ENCODE results near the gene RIOK3. TPM values are rescaled to one million over a fixed set of nuclear protein-coding genes. Genes with fewer than 3 reads are reported as not detected.

The RIOK3 gene
- total RNA-seq, 1 donor from 2014 or later: 49.3 TPM

DNA sequence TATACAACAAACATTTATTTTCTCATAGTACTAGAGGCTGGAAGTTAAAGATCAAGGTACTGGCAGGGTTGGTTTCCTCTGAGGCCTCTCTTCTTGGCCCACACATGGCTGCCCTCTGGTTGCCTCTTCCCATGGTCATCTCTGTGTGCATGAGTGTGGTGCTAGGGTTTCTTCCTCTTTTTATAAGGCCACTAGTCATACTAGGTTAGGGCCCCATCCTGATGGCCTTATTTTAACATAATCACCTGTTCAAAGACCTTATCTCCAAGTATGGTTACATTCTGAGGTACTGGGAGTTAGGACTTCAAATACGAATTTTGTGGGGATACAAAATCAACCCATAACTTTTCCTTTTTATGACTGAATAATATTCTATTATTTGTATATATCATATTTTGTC lies 4.8 kb upstream of the RIOK3 start:
- intact Hi-C loops (cut with DNase I): no loop called here
- no peak for ATAC-seq
- DNase-seq (ENCODE audit: missing footprints): no peak

DNA sequence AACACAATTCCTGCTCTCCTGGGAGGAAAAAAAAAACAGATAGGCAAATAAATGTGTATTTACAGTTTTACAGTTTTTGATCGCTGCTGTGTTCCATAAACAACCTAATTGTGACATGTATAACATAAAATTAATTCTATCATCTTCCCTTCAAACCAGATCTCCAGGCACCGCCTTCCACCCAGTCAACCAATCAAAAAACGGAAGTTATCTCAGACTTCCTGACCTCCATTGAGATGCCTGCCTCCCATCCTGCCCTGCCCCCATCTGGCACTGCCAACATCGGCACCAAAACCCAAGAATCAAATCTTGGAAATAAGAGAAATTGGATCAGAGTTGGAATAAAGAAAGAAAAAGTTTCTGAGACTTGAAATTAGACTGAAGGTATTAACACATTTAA lies 3.1 kb upstream of the RIOK3 start:
- intact Hi-C loops (cut with DNase I): loop anchor here (5.0 kb wide), 1 partner anchor 52 kb away; the partner anchor contains the start of gene RMC1
- ATAC-seq: no peak

DNA sequence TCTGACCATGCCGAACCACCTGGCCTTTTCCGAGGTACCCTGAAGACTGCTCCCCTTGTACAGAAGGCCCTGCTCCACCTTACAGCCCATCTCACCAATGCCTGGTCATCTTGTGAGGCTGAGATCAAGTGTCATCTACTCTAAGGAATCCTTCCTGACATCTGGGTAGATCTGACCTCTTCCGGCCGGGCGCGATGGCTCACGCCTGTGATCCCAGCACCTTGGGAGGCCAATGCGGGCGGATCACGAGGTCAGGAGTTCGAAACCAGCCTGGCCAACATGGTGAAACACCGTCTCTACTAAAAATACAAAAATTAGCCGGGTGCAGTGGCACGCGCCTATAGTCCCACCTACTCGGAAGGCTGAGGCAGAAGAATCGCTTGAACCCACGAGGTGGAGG lies 2.1 kb upstream of the RIOK3 start:
- intact Hi-C loops (cut with DNase I): loop anchor here (5.0 kb wide), 1 partner anchor 51 kb away; the partner anchor contains the start of gene RMC1
- DNase-seq (ENCODE audit: missing footprints) (no peak), ATAC-seq (no peak)

More for the DNA sequence above, 3.1 kb upstream of the RIOK3 start:
- DNase-seq (ENCODE audit: missing footprints): no peak

DNA sequence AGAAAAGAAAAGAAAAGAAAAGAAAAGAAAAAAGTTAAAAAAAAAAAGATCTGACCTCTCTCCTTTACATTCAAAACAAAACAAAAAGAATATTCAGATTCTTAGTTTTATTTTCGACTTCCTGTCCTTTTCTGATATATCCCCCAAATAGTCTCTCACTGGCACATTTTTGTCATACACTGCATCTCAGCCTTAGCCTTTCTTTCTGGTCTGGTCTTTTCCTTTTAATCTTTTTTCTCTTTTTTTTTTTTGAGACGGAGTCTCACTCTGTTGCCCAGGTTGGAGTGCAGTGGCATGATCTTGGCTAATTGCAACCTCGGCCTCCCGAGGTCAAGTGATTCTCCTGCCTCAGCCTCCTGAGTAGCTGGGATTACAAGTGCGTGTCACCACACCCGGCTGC lies 1.6 kb upstream of the RIOK3 start:
- no peak for DNase-seq (ENCODE audit: missing footprints)
- intact Hi-C loops (cut with DNase I): loop anchor here (5.0 kb wide), 1 partner anchor 51 kb away; the partner anchor contains the start of gene RMC1
- no peak for ATAC-seq

DNA sequence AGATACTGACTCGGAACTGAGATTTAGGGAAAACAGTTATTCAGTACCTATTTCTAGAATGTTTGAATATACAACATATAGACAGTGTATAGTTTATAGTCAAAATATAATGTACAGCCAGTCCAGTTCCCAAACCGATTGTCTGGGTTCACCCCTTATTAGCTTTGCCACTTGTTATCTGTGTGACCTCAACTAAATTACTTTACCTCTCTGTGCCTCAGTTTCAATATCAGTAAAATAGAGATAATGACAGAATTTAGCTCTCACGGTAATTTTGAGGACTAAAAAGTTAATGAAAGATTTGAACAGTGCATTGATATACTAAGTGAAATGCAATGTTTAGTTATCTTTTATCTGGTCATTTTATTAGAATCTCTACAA lies 750 bp upstream of the RIOK3 start:
- DNase-seq (ENCODE audit: missing footprints): no peak
- intact Hi-C loops (cut with DNase I): loop anchor here (5.0 kb wide), 1 partner anchor 50 kb away; the partner anchor contains the start of gene RMC1
- ATAC-seq: no peak

DNA sequence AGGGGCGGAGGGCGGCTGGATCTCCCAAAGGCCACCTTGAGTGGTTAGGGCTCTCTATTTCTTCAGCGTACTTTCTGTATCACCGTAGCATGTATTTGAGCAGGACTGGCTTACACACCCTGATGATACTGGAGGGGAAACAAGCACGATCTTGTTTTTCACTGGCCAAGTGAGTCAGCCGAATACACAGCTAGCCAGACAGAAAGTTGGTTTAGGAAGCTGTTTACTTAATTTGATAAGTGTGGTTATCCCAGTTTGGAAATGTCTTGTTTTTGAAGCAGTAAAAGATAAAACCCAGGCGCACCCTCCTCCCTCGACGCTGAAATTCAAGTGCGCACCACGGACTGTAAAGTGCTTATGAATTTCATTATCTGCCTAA lies 582 bp downstream of the RIOK3 start:
- ATAC-seq (peak; percentile 5), DNase-seq (ENCODE audit: missing footprints) (no peak)
- intact Hi-C loops (cut with DNase I): loop anchor here (5.0 kb wide), 1 partner anchor 49 kb away; the partner anchor contains the start of gene RMC1

DNA sequence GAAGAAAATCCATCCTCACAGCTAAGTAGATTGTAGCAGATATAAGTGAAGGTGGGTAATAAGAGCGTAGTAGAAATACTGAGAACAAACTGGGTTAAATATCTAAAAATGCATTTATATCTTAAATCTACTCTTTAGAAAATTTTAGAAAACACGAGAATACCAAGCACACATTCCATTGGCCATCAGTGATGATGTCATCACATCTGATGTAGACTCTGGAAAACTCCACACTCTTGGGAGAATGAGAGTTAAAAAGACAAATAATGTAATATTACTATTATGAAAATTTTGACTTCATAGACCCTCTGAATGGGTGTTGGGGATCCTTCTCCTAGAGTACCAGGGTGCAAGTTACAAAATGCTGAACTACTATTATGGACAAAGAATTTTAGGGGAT lies 3.7 kb downstream of the RIOK3 start:
- intact Hi-C loops (cut with DNase I): no loop called here
- no peak for DNase-seq (ENCODE audit: missing footprints)
- ATAC-seq: no peak

DNA sequence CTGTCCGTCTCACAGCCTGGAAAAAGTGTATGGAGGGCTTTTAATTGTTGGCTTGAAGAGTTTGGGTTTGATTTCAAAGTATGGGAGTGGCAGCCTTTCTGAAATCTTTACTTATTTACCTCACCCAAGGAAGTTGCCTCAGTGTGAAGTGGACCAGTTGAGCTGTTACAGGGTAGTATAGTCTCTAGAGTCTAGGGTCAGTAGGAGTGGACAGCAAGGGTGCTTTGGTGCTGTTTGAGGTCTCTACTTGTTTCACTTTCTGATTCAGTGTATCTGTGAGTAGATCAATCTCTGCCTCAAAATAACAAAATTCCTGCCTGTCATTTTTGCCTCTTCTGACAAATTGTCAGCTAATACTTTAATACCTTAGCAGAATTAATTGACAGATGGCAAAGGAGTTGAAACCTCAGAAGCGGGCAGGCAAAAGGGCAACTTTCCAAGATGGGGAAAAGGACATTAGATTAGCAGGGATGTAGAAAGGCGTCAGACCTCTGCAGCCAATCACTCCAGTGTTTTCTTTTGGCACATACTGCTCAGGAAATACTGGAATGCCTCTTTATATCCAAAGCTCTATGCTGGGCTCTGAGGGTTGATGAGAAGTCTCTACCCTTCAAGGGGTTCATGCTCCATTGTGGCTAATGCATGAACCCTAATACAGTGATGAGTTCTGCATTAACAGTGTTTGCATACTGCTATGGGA lies 5.9 kb downstream of the RIOK3 start:
- ATAC-seq (no peak), DNase-seq (ENCODE audit: missing footprints) (no peak)
- intact Hi-C loops (cut with DNase I): no loop called here

DNA sequence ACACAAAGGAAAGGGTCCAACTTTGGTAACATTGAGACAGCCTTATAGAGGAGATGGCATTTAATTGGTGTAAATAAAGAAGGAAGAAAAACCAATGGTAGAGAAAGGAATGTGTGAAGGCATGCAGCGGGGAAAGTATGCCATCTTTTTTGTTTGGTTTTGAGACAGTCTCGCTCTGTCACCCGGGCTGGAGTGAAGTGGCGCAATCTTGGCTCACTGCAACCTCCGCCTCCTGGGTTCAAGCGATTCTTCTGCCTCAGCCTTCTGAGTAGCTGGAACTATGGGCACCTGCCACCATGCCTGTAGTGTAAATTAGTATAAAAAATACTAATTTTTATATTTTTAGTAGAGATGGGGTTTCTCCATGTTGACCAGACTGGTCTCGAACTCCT lies 6.4 kb downstream of the RIOK3 start:
- no peak for DNase-seq (ENCODE audit: missing footprints)
- intact Hi-C loops (cut with DNase I): no loop called here
- ATAC-seq: no peak

DNA sequence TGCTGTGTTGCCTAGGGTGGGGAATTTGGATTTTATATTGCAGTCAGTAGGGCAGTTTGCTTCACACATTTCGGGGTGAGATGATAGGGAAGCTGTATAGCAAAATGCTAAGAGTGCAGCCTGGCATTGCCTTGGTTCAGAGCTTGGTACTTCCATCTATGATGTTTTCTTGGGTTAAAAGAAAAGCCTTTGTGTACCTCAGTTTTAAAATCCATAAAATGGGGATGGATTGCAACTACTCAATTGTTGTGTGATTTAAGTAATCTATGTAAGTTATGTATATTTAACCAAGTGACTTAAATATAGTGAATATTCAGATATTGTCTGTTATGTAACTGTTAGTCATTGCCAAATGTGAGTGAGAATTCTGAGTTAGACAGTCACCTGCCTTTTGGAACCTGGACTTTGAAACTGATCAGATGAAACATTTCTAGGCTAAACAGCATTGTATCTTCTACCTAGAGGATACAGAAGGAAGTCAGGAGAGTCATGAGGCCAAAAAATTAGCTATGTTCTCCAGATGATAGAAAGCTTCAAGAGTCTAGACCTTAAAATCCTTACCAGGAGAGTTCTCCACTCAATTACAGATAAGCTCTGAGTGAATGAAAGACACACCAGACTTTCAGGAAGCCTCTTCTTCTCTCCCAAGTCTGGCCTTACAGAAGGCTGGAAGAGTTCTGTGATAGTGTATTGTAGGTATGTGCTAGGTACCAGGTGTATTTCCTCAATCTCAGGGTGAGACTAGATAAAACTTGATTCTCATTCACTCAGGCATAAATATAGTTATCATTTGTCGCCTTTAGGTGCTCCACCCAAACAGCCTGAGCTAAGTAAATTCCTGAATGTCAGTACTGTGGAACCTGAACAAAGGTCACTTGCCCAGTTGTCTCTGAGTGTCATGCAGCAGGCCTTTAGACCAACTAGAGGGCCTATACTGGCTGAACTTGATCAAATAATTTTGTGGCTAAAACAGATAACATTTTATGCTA lies 7.5 kb downstream of the RIOK3 start:
- DNase-seq (ENCODE audit: missing footprints): no peak
- intact Hi-C loops (cut with DNase I): no loop called here
- peak; percentile 30 for ATAC-seq

DNA sequence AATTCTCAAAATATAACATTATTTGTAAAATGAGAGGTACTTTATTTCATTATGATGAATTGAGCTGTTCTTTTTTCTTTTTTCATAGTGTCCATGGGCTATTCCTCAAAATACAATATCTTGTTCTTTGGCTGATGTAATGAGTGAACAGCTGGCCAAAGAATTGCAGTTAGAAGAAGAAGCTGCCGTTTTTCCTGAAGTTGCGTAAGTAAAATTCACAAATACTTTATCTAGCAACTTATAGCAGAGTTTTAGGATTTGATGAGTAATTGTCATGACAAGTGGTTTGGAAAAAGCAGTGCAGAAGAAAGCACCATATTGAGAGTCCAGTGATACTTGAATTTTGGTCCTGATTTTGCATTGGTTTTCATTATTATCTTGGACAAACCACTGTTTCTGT lies 9.8 kb downstream of the RIOK3 start:
- intact Hi-C loops (cut with DNase I): no loop called here
- no peak for DNase-seq (ENCODE audit: missing footprints)

DNA sequence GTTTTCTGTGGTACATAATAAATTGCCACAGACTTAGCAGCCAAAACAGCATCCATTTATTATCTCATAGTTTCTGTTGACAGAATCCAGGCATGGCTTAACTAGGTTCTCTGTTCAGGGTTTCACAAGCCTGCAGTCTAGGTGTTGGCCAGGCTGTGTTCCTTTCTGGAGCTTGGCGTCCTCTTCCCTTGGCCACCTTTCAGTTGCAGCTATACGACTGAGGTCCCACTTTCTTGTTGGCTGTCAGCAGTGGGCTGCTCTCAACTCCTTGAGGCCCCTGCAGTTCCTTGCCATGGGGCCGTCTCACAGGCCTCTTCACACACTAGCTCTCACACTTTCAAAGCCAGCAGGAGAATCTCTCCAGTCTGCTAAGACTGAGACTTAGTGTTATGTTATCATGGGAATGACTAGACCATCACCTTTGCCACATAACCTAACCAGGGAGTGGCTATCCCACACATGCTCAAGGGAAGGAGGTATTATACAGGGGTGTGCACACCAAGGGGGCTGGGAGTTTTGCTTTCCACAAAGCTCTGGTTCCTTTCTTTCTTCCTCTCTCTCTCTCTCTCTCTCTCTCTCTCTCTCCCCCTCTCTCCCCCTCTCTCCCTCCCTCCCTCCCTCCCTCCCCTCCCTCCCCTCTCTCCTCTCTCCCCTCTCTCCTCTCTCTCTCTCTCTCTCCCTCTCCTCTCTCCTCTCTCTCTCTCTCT lies 15.8 kb downstream of the RIOK3 start:
- DNase-seq (ENCODE audit: missing footprints) (no peak), ATAC-seq (no peak)
- intact Hi-C loops (cut with DNase I): no loop called here

More for the DNA sequence above, 9.8 kb downstream of the RIOK3 start:
- ATAC-seq: no peak

DNA sequence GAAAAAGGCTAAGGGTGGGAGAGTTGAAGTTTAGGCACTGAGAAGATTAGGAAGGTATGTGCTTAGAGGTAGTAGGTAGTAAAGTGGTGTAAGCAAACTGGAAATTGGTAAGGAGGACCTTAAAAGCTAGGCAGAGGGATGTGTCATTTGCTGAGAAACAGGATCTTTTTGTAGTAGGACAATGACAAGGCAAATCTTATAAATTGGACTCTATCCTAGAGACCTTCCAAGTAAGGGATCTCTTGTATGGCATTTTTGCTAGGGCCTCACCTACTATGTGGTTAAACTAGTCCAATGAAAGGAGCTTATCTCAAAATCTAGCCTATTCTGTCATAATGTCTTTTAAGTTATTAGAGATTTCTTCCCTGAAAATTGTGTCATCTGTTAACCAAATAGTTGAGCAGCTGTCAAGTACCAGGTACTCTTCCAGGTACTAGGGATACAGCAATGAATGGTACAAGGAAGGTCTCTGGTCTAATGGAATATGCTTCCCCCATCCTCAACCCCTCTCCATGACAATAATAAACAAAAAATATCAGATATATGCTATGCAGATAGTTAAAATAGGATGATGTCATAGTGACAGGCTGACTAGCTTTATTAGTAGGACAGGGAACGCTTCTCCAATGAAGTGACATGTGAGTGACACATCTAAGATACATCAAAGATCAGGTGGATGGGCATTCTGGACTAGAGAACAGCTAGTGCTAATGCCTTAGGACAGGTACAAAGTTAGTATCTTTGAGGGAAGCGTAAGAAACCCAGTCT lies 17.7 kb downstream of the RIOK3 start:
- ATAC-seq: no peak
- intact Hi-C loops (cut with DNase I): no loop called here
- no peak for DNase-seq (ENCODE audit: missing footprints)

DNA sequence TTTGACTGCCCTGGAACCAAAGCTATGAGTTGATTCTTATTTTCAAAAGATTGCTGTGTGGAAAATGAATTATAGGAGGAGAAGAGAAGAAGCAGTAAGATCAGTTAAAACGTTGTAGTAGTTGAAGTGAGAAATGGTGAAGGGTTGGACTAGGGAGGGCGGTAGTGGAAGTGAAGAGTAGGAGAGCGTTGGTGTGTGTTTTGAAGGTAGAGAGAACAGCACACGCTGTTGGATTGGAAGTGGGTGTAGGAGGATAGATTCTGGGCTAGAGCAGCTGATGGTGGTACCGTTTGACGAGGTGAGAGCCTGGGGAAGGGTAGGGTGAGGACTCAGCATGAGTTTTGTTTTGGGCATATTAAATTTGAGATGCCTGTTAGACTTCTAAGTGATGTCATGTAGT lies 18.4 kb downstream of the RIOK3 start:
- DNase-seq (ENCODE audit: missing footprints) (no peak), ATAC-seq (no peak)
- intact Hi-C loops (cut with DNase I): no loop called here

DNA sequence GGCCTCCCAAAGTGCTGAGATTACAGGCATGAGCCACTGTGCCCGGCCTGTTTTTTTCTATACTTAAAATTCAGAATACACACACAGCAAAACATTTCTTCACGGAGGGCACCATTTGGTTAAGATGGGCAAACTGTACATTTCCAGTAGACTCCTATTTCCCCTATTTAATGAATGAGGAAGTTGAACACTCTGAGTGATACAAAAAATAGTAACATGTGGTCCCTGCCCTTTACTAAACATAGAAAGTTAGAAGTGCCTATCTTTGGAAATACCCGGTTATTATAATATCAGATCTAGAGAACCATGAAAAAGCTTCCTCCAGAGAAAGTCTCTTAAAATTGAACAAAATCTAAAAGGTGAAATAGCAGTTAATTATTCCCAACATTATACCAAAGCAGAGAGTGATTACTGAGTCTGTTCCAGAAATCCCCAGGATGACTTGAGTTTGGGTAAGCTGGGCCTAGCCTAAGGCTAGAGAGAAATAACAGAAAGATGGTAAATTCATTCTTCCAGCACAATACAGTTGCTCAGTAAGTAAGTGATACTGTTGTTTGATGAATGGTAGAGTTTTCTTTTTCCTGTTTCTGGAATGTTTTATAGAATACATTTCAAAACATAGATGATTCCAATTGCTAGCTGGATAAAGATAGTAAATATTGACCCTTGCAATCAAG lies 26.9 kb downstream of the RIOK3 start:
- ATAC-seq (no peak), DNase-seq (ENCODE audit: missing footprints) (no peak)
- intact Hi-C loops (cut with DNase I): no loop called here

DNA sequence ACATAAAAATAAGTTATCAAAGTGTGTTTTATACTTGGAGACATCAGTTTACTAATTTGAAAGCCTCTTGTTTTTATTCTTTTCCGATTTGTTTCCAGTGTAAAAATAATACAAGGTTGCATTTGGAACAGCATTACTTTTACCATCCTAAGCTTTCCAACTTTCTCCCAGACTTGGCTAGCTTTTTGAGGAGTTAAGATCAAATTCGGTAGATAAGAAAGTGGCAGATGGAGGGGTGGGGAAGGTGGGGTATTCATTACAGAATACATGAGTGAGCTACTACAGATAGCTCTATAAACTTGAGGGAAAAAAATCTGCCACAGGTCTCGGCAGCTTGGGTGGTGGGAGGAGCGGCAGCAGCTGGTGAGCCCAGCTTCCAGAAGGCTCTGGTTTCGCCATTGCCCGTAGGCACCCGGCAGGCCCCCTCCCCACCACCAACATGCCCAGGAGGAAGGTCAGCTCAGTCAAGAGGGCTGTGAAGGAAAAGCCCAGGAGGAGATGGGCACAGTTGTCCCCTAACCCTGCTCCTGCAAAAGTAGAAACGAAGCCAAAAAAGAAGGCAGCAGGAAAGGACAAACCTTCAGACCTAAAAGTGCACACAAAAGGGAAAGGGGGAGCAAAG lies 31.6 kb downstream of the RIOK3 start:
- DNase-seq (ENCODE audit: missing footprints) (no peak), ATAC-seq (no peak)
- intact Hi-C loops (cut with DNase I): no loop called here

DNA sequence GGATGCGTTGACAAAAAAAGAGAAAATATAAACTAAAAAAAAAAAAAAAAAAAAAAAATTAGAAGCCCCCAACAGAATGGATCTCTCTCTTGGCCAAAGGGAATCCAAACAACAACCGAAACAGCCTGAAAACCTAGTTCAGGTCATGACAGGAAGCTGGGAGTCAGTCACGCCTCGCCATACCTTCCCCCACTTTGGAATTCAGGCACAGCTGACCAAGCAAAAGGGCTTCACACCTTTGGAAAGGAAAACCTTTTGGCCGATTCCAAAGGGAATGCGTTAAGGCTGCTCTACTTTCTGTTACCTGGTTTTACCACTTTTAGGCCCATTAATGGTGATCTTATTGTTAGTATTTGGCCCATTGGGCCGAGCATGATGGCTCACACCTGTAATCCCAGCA lies 32.3 kb downstream of the RIOK3 start:
- ATAC-seq (no peak), DNase-seq (ENCODE audit: missing footprints) (no peak)
- intact Hi-C loops (cut with DNase I): no loop called here

All from Right ventricle myocardium inferior (tissue), 1 donor.